T-cell (primary cell): Measurements from ENCODE around the gene AKR1B15. TPM values are rescaled to one million over a fixed set of nuclear protein-coding genes. Genes with fewer than 3 reads are reported as not detected.

ENCODE experiments used
- ATAC-seq, 4 experiments: fragments of 200-7000 bp in 3 of 4; fragments of 150-1000 bp in 1 of 4; cut with Tn5 transposase; replicated peaks in 1 of 4; 1 replicate in 3 of 4; 2 replicates in 1 of 4; pipeline ENCODE4 v1.10.0; 2021; ENCODE audit warnings: moderate library complexity in 3 of 4, mild to moderate bottlenecking in 2 of 4, moderate number of reproducible peaks in 1 of 4
- CTCF ChIA-PET, 2 donors: fragments of 300-600 bp; sonication (Branson Sonifier 250); formaldehyde crosslinking; loops; one replicate each; lab custom pipeline; 2022; ENCODE audit warnings: antibody characterized with exemption in 2 of 2; lab: Charles Lee
- POLR2A ChIA-PET, 2 donors: fragments of 300-600 bp; sonication (Branson Sonifier 250); formaldehyde crosslinking; loops; one replicate each; lab custom pipeline; 2022; ENCODE audit warnings: antibody characterized with exemption in 2 of 2; lab: Charles Lee
- DNase-seq, 35 experiments: peaks; one replicate each; pipeline versions ENCODE4 v3.0.0 to v3.0.0-alpha.2; 2013 to 2023
- H3K27ac ChIP-seq: one replicate; pipeline ENCODE4 v1.5.1; 2013; ENCODE audit warnings: low read length
- H3K27me3 ChIP-seq, 2 experiments: replicated peaks in 1 of 2; 1 replicate in 1 of 2; 2 replicates in 1 of 2; pipeline versions ENCODE4 v1.6.1 to v1.7.0; 2013; ENCODE audit warnings: low read length in 1 of 2, mixed read lengths in 1 of 2; ENCODE audit not compliant: control insufficient read depth in 2 of 2, insufficient read depth in 2 of 2; ENCODE audit errors: extremely low read depth in 1 of 2
- H3K36me3 ChIP-seq, 2 donors: 1 replicate in 1 of 2; 2 replicates in 1 of 2; pipeline versions ENCODE4 v1.6.1 to v1.7.0; 2013; ENCODE audit warnings: low read length in 1 of 2; ENCODE audit not compliant: control insufficient read depth in 2 of 2, insufficient read depth in 1 of 2; ENCODE audit errors: extremely low read depth in 1 of 2
- H3K4me1 ChIP-seq, 2 experiments: 1 replicate in 1 of 2; 2 replicates in 1 of 2; pipeline versions ENCODE4 v1.6.1 to v1.7.0; 2013; ENCODE audit warnings: low read length in 2 of 2, mixed read lengths in 1 of 2; ENCODE audit not compliant: insufficient read depth in 2 of 2, control insufficient read depth in 1 of 2; ENCODE audit errors: extremely low read depth in 1 of 2
- H3K4me3 ChIP-seq, 2 donors: 1 replicate in 1 of 2; 2 replicates in 1 of 2; pipeline versions ENCODE4 v1.5.1 to v1.7.0; 2013; ENCODE audit warnings: mild to moderate bottlenecking in 2 of 2, low read length in 1 of 2, moderate library complexity in 1 of 2; ENCODE audit not compliant: control insufficient read depth in 1 of 2; ENCODE audit errors: extremely low read depth in 1 of 2
- H3K9me3 ChIP-seq: 2 replicates; pipeline ENCODE4 v1.7.0; 2013
- H3K27ac Mint-ChIP-seq, 2 donors: one replicate each; pipeline ENCODE4 v1.8.0; 2020 to 2021; ENCODE audit warnings: mild to moderate bottlenecking in 2 of 2, mixed read lengths in 2 of 2
- H3K27me3 Mint-ChIP-seq, 2 donors: one replicate each; pipeline ENCODE4 v1.8.0; 2021 to 2022; ENCODE audit warnings: mixed read lengths in 2 of 2
- H3K36me3 Mint-ChIP-seq: one replicate; pipeline ENCODE4 v1.8.0; 2021; ENCODE audit warnings: mixed read lengths
- H3K4me1 Mint-ChIP-seq, 3 donors: one replicate each; pipeline ENCODE4 v1.8.0; 2020 to 2022; ENCODE audit warnings: mixed read lengths in 3 of 3, mild to moderate bottlenecking in 1 of 3
- H3K4me3 Mint-ChIP-seq, 3 donors: one replicate each; pipeline ENCODE4 v1.8.0; 2020 to 2022; ENCODE audit warnings: mild to moderate bottlenecking in 3 of 3, mixed read lengths in 3 of 3, moderate library complexity in 3 of 3
- H3K9me3 Mint-ChIP-seq, 3 donors: one replicate each; pipeline ENCODE4 v1.8.0; 2020 to 2022; ENCODE audit warnings: mixed read lengths in 3 of 3
- WGBS: methylation state at CpG from one replicate; pipeline ENCODE4 v1.1.5; 2013; ENCODE audit warnings: missing lambda C conversion rate; ENCODE audit not compliant: insufficient coverage; 5-methylcytosine and 5-hydroxymethylcytosine counted together
- total RNA-seq, 35 experiments: library from RNA in 6 of 35; stranded (reverse) in 6 of 35; fragments of 120-200 nt in 1 of 35; gene quantifications; one replicate each; pipeline versions ENCODE4 v1.2.1 to v1.2.4 and lab custom pipeline; 2013 to 2026

Gene AKR1B15
- total RNA-seq, 5 donors from 2014 or later (not counting 1 experiment from before 2014, with no cell fraction given) = not detected

- Mint-ChIP-seq H3K27ac (no peak overlapping the region), H3K4me3 (no peak overlapping the region), H3K4me1 (no peaks in the 10 kb centered on the region), H3K36me3 (no peaks in the 10 kb centered on the region), H3K27me3 (peaks cover 13 to 24% of the 10 kb centered on the region in 2 donors), H3K9me3 (no peaks in the 10 kb centered on the region)
- ChIA-PET POLR2A (no interaction called here), CTCF (no interaction called here)
- 66% methylated on average over 4 of the region's 5 CpGs for WGBS
- no peaks in the 10 kb centered on the region for H3K4me1 ChIP-seq
- peaks cover 0 to 11% of the 10 kb centered on the region in 2 experiments for H3K27me3 ChIP-seq
- DNase-seq = no peak
- H3K36me3 ChIP-seq = no peaks in the 10 kb centered on the region
- no peaks in the 10 kb centered on the region for H3K9me3 ChIP-seq
- ATAC-seq = no peak
- H3K27ac ChIP-seq = no peak overlapping the region
- H3K4me3 ChIP-seq = no peak overlapping the region
These were observed 20.2 kb upstream of the AKR1B15 start for GRCh38 chr7:134528749-134529148.

GRCh38 chr7:134530460-134530859, 18.4 kb upstream of the AKR1B15 start:
- H3K4me1 ChIP-seq = no peaks in the 10 kb centered on the region
- Mint-ChIP-seq H3K4me3 (no peak overlapping the region), H3K4me1 (no peaks in the 10 kb centered on the region), H3K9me3 (no peaks in the 10 kb centered on the region), H3K27me3 (peaks cover 6 to 15% of the 10 kb centered on the region in 2 donors), H3K36me3 (no peaks in the 10 kb centered on the region), H3K27ac (no peak overlapping the region)
- H3K27ac ChIP-seq = no peak overlapping the region
- 87% methylated on average over 3 of the region's 5 CpGs for WGBS
- DNase-seq = no peak
- H3K4me3 ChIP-seq = no peak overlapping the region
- ChIA-PET CTCF (no interaction called here), POLR2A (no interaction called here)
- H3K27me3 ChIP-seq = peaks cover 0 to 8% of the 10 kb centered on the region in 2 experiments
- no peak for ATAC-seq
- no peaks in the 10 kb centered on the region for H3K36me3 ChIP-seq
- H3K9me3 ChIP-seq = no peaks in the 10 kb centered on the region

- H3K27me3 ChIP-seq = peaks cover 0 to 7% of the 10 kb centered on the region in 2 experiments
- H3K27ac ChIP-seq = no peak overlapping the region
- CTCF ChIA-PET = no interaction called here
- Mint-ChIP-seq H3K9me3 (no peaks in the 10 kb centered on the region), H3K27me3 (peaks cover 8 to 11% of the 10 kb centered on the region in 2 donors), H3K27ac (no peak overlapping the region), H3K4me3 (no peak overlapping the region), H3K4me1 (no peaks in the 10 kb centered on the region), H3K36me3 (no peaks in the 10 kb centered on the region)
- no peaks in the 10 kb centered on the region for H3K36me3 ChIP-seq
- H3K4me3 ChIP-seq = no peak overlapping the region
- ATAC-seq = no peak
- no peaks in the 10 kb centered on the region for H3K9me3 ChIP-seq
- POLR2A ChIA-PET = no interaction called here
- WGBS = no CpG with 5 or more reads among the region's 3 CpGs
- no peaks in the 10 kb centered on the region for H3K4me1 ChIP-seq
- DNase-seq = no peak
These were observed 16.5 kb upstream of the AKR1B15 start for GRCh38 chr7:134532180-134532953.

GRCh38 chr7:134532954-134533218, 16.0 kb upstream of the AKR1B15 start:
- Mint-ChIP-seq H3K4me1 (no peaks in the 10 kb centered on the region), H3K4me3 (no peak overlapping the region), H3K27me3 (peaks cover 8 to 11% of the 10 kb centered on the region in 2 donors), H3K36me3 (no peaks in the 10 kb centered on the region), H3K27ac (no peak overlapping the region), H3K9me3 (no peaks in the 10 kb centered on the region)
- Histone ChIP-seq H3K27ac (no peak overlapping the region), H3K36me3 (no peaks in the 10 kb centered on the region), H3K4me3 (no peak overlapping the region), H3K27me3 (peaks cover 0 to 4% of the 10 kb centered on the region in 2 experiments), H3K9me3 (no peaks in the 10 kb centered on the region), H3K4me1 (no peaks in the 10 kb centered on the region)
- POLR2A ChIA-PET = no interaction called here
- WGBS = no CpG with 5 or more reads among the region's 3 CpGs
- CTCF ChIA-PET = no interaction called here
- DNase-seq (no peak), ATAC-seq (no peak)

- ChIA-PET POLR2A (no interaction called here), CTCF (no interaction called here)
- no peaks in the 10 kb centered on the region for H3K4me1 ChIP-seq
- Mint-ChIP-seq H3K36me3 (no peaks in the 10 kb centered on the region), H3K27me3 (peaks cover 8 to 9% of the 10 kb centered on the region in 2 donors), H3K4me1 (no peaks in the 10 kb centered on the region), H3K9me3 (no peaks in the 10 kb centered on the region), H3K4me3 (no peak overlapping the region), H3K27ac (no peak overlapping the region)
- no peak overlapping the region for H3K4me3 ChIP-seq
- no peaks in the 10 kb centered on the region for H3K36me3 ChIP-seq
- no CpG with 5 or more reads among the region's 1 CpG for WGBS
- peaks cover 0 to 2% of the 10 kb centered on the region in 2 experiments for H3K27me3 ChIP-seq
- no peaks in the 10 kb centered on the region for H3K9me3 ChIP-seq
- no peak overlapping the region for H3K27ac ChIP-seq
- ATAC-seq (no peak), DNase-seq (no peak)
These were observed 15.6 kb upstream of the AKR1B15 start for GRCh38 chr7:134533288-134533771.

- Mint-ChIP-seq H3K27me3 (peaks cover 6% of the 10 kb centered on the region in 2 donors), H3K4me3 (no peak overlapping the region), H3K4me1 (no peaks in the 10 kb centered on the region), H3K27ac (no peak overlapping the region), H3K36me3 (no peaks in the 10 kb centered on the region), H3K9me3 (no peaks in the 10 kb centered on the region)
- DNase-seq = no peak
- no peak overlapping the region for H3K4me3 ChIP-seq
- no peaks in the 10 kb centered on the region for H3K4me1 ChIP-seq
- no peaks in the 10 kb centered on the region for H3K36me3 ChIP-seq
- ATAC-seq = no peak
- ChIA-PET CTCF (interaction anchor here in 1 of 2 donors (0.6 kb wide), 1 partner anchor 73 kb away, joined by 3 read pairs; no protein-coding TSS in a partner anchor), POLR2A (no interaction called here)
- H3K9me3 ChIP-seq = no peaks in the 10 kb centered on the region
- no peak overlapping the region for H3K27ac ChIP-seq
- H3K27me3 ChIP-seq = peaks cover 0 to 2% of the 10 kb centered on the region in 2 experiments
- WGBS = no CpG with 5 or more reads among the region's 3 CpGs
These were observed 14.3 kb upstream of the AKR1B15 start for GRCh38 chr7:134534633-134535032.
